Measurements from ENCODE around the gene TAP2.

The TAP2 gene

GRCh38 chr6:32853541-32854375, 15.2 kb upstream of the TAP2 start, which contains the start of the genes PSMB9 and TAP1:
Gene PSMB9 (plus strand): TSS chr6:32854192. CDS start chr6:32854230, 38 bp downstream.
Gene TAP1 (minus strand): TSS chr6:32853704. CDS start chr6:32853636, 68 bp downstream.
- DNase-seq, result peak; percentile 98

GRCh38 chr6:32852844-32853540, 14.5 kb upstream of the TAP2 start:
- no peak for DNase-seq

- no peak for DNase-seq
Observed at GRCh38 chr6:32852018-32852843, 13.7 kb upstream of the TAP2 start.

GRCh38 chr6:32851025-32851424, 12.5 kb upstream of the TAP2 start:
- no peak for DNase-seq

- no peak for DNase-seq
Observed at GRCh38 chr6:32849126-32849525, 10.6 kb upstream of the TAP2 start.

GRCh38 chr6:32847795-32848194, 9.3 kb upstream of the TAP2 start:
- no peak for DNase-seq

GRCh38 chr6:32847004-32847403, 8.5 kb upstream of the TAP2 start:
- DNase-seq, result no peak

GRCh38 chr6:32845384-32845884, 6.9 kb upstream of the TAP2 start:
- no peak for DNase-seq

- no peak for DNase-seq
Observed at GRCh38 chr6:32844839-32845383, 6.4 kb upstream of the TAP2 start.

GRCh38 chr6:32843979-32844838, 5.7 kb upstream of the TAP2 start, which contains the start of gene PSMB8:
Gene PSMB8 (minus strand): TSS chr6:32844047. CDS start chr6:32843996, 51 bp downstream.
- DNase-seq, result peak; percentile 99

GRCh38 chr6:32843331-32843978, 4.9 kb upstream of the TAP2 start:
- no peak for DNase-seq

GRCh38 chr6:32842690-32843089, 4.2 kb upstream of the TAP2 start:
- no peak for DNase-seq

GRCh38 chr6:32842021-32842650, 3.6 kb upstream of the TAP2 start:
- DNase-seq, result no peak

- DNase-seq, result no peak
Observed at GRCh38 chr6:32840604-32841246, 2.2 kb upstream of the TAP2 start.

- DNase-seq, result no peak
Observed at GRCh38 chr6:32839356-32839755, 817 bp upstream of the TAP2 start.

- DNase-seq, result no peak
Observed at GRCh38 chr6:32837651-32838113, 857 bp downstream of the TAP2 start.

- DNase-seq, result no peak
Observed at GRCh38 chr6:32836873-32837272, 1.7 kb downstream of the TAP2 start.

- no peak for DNase-seq
Observed at GRCh38 chr6:32835167-32835893, 3.2 kb downstream of the TAP2 start.

GRCh38 chr6:32833664-32834063, 4.9 kb downstream of the TAP2 start:
- no peak for DNase-seq
